H1 (cell line): ENCODE measurements around the gene PPM1M. TPM values are rescaled to one million over a fixed set of nuclear protein-coding genes. Genes with fewer than 3 reads are reported as not detected.

ENCODE experiments used
- NRF1 ChIP-seq: IDR thresholded peaks from 2 replicates; pipeline ENCODE4 v1.6.1; 2011; ENCODE audit warnings: mild to moderate bottlenecking, low read depth, low read length, improper control_type of control experiment
- RXRA ChIP-seq: IDR thresholded peaks from 2 replicates; pipeline ENCODE4 v1.6.1; 2011; ENCODE audit warnings: low read depth, mild to moderate bottlenecking, low read length, moderate library complexity; ENCODE audit not compliant: insufficient read depth
- polyA plus RNA-seq, 7 experiments: library from polyadenylated mRNA; depleted of rRNA in 3 of 7; stranded (reverse) in 5 of 7; unstranded in 2 of 7; fragments of >200 nt in 5 of 7; fragments of 200-250 nt in 2 of 7; gene quantifications; 1 replicate in 5 of 7; 2 replicates in 1 of 7; 4 replicates in 1 of 7; pipeline versions ENCODE4 v1.2.1 to v1.2.3, GENCODE V29; 2011 to 2013; ENCODE audit warnings: missing spikeins in 2 of 7, mixed read lengths in 2 of 7
- total RNA-seq: library from RNA; stranded (reverse); fragmentation: NEBNext Ultra II Directional; extraction: Animal tissue kit (Norgen Biotek cat#: 25700); gene quantifications from 2 replicates; pipeline ENCODE4 v1.2.1, GENCODE V29; 2021

PPM1M gene
- total and polyA plus RNA-seq, 2 of the 8 experiments (the other 6 are each of a cell fraction or from before 2014, with no cell fraction given) = 5.2 to 6.3 TPM

DNA sequence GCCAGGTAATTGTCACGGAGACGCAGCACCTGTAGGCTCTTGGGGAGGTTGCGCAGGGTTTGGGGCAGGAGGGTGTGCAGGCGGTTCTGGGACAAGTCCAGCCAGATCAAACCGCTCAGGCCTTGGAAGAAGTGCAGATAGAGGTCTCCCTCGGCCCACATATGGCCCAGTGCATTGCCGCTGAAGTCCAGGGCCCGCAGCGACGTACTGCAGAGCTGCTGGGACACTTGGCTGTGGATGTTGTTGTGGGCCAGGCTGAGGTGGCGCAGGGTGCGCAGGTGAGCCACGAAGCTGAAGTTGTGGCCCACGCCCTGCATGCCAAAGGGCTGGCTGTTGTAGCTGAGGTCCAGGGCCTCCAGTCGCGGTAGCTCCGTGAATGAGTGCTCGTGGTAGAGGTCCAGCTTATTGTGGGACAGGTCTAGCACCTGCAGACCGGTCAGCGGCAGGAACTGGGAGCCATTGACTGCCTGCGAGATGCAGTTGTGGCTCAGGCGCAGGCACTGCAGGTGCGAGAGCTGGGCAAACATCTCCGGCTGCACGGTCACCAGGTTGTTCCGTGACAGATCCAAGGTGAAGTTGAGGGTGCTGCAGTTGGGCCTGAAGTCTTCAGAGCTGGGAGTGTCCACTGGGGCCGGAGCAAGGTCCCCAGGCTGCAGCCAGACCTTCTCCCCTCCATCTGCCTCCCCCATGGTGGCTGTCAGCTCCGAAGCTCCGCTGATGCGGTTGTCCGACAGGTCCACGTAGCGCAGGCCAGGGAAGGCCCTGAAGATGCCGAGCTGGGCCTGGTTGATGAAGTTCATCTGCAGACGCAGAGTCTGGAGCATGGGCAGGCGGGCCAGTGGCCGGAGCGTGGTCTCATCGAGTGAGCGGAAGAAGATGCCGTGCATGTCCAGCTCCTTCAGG, 23.0 kb upstream of the PPM1M start (continued):
- no peak for TF ChIP-seq RXRA
- no peak for TF ChIP-seq NRF1
- TF ChIP-seq, all 59 proteins: peak for 0
